GM21526 (cell line): ENCODE measurements around the gene UBE3B.

Source experiments
- ATAC-seq: cut with Tn5 transposase; IDR thresholded peaks from one replicate; pipeline ENCODE4 v1.9.1; 2021; ENCODE audit warnings: moderate library complexity; ENCODE audit not compliant: unreplicated experiment, low FRiP score

The UBE3B gene

GRCh38 chr12:109549613-109550270, 72.3 kb downstream of the UBE3B start:
- no peak for ATAC-seq

- ATAC-seq = no peak
Observed at GRCh38 chr12:109550281-109550680, 72.8 kb downstream of the UBE3B start.

- ATAC-seq = no peak
Observed at GRCh38 chr12:109551108-109551507, 73.7 kb downstream of the UBE3B start.

GRCh38 chr12:109552971-109553370, 75.5 kb downstream of the UBE3B start:
- ATAC-seq = no peak

GRCh38 chr12:109553483-109553882, 76.0 kb downstream of the UBE3B start:
- ATAC-seq = no peak

GRCh38 chr12:109553906-109554500, 76.6 kb downstream of the UBE3B start:
- no peak for ATAC-seq

- no peak for ATAC-seq
Observed at GRCh38 chr12:109554761-109555160, 77.3 kb downstream of the UBE3B start.

- ATAC-seq = no peak
Observed at GRCh38 chr12:109555431-109556315, 78.2 kb downstream of the UBE3B start.

GRCh38 chr12:109557200-109557599, 79.8 kb downstream of the UBE3B start:
- ATAC-seq = no peak

- no peak for ATAC-seq
Observed at GRCh38 chr12:109557805-109558204, 80.4 kb downstream of the UBE3B start.

GRCh38 chr12:109558374-109559199, 81.2 kb downstream of the UBE3B start:
- no peak for ATAC-seq

GRCh38 chr12:109559200-109559505, 81.7 kb downstream of the UBE3B start:
- ATAC-seq = no peak

GRCh38 chr12:109559601-109560000, 82.2 kb downstream of the UBE3B start:
- ATAC-seq = no peak

GRCh38 chr12:109560867-109561710, 83.7 kb downstream of the UBE3B start:
- no peak for ATAC-seq

- ATAC-seq = no peak
Observed at GRCh38 chr12:109561711-109562030, 84.2 kb downstream of the UBE3B start.

GRCh38 chr12:109562871-109563270, 85.4 kb downstream of the UBE3B start:
- ATAC-seq = no peak

- ATAC-seq = no peak
Observed at GRCh38 chr12:109563291-109564284, 86.2 kb downstream of the UBE3B start.

- ATAC-seq = no peak
Observed at GRCh38 chr12:109566424-109566823, 89.0 kb downstream of the UBE3B start.

- ATAC-seq = no peak
Observed at GRCh38 chr12:109567296-109567695, 89.9 kb downstream of the UBE3B start.
